LNCAP (cell line): ENCODE results near the gene STOM.

Experiments
- TF ChIP-seq, protein P1 (sequence below): fragments of 450-650 bp; IDR thresholded peaks from 2 replicates; pipeline ENCODE4 v1.5.1; 2017; ENCODE audit warnings: mild to moderate bottlenecking

STOM gene

DNA sequence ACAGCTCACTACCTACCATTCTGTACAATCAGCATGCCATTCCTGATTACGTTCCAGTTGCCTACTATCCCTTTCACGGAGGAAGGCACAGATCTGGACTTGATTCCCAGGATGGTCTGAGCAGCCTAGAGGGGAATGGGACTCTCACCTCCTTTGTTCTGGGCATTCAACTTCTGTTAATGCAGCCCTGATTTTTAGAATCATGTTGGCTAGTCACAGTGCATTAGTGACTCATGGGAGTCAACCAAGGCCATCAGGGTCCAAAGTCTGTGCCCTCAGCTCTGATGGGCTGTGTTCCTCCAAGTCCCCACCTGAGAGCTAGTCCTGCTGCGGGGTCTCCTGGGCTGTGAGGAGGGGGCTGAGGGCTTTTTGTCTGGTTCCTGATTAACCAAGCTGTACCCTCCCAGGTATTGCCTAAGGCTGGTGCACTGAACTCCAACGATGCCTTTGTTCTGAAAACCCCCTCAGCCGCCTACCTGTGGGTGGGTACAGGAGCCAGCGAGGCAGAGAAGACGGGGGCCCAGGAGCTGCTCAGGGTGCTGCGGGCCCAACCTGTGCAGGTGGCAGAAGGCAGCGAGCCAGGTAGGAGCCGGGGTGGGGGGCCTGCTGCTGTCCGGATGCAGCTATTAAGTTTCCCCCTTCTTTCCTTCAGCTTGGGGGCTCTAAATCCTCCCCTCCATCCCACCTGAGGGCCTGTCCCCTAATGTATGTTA, 43.0 kb downstream of the STOM start:
- TF ChIP-seq, protein P1, sequence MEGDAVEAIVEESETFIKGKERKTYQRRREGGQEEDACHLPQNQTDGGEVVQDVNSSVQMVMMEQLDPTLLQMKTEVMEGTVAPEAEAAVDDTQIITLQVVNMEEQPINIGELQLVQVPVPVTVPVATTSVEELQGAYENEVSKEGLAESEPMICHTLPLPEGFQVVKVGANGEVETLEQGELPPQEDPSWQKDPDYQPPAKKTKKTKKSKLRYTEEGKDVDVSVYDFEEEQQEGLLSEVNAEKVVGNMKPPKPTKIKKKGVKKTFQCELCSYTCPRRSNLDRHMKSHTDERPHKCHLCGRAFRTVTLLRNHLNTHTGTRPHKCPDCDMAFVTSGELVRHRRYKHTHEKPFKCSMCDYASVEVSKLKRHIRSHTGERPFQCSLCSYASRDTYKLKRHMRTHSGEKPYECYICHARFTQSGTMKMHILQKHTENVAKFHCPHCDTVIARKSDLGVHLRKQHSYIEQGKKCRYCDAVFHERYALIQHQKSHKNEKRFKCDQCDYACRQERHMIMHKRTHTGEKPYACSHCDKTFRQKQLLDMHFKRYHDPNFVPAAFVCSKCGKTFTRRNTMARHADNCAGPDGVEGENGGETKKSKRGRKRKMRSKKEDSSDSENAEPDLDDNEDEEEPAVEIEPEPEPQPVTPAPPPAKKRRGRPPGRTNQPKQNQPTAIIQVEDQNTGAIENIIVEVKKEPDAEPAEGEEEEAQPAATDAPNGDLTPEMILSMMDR, result no peak

DNA sequence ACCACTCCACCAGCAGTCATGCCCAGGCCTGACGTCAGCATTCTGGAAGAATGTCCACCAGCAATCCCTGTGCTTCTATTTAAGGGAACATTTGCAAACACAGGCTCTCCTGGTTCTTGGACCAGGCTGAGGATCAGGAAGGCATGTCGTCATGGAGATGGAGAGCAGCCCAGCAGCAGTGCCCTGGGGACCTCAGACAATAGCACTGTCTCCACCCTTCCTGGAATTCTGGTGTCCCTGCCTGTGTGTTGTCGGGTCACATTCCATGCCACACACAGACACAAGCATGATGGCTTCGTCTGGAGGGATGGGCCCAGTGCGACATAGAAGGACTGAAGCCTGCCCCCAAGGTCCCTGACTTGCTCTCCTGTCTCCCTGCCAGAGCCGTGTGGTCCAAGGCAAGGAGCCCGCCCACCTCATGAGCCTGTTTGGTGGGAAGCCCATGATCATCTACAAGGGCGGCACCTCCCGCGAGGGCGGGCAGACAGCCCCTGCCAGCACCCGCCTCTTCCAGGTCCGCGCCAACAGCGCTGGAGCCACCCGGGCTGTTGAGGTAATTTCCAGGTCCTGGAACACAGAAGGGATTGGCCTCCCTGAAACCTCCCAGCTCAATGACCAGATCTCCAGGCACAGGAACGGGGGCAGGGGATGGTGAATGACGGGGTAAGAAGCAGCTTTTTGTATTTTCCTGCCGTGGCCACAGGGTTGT, 43.8 kb downstream of the STOM start:
- TF ChIP-seq, protein P1, result no peak

DNA sequence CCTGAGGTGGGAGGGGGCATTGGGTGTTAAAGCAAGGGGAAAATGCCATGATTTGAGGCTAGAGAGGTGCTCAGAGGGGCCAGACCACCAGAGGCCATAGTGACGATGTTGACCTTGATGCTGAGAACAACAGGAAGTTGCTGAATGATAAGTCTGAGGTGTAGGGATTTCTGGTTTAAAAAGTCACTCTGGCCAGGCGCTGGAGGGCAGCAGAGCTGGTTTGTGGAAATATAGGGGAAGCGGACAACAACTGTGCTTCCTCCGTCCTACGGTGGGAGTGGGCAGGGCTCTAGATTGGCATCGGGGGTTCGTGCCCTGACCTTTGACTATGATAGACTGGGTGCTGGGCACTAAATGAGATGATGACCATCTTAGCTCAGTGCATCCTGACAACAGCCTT, 44.7 kb downstream of the STOM start:
- TF ChIP-seq, protein P1, result no peak

DNA sequence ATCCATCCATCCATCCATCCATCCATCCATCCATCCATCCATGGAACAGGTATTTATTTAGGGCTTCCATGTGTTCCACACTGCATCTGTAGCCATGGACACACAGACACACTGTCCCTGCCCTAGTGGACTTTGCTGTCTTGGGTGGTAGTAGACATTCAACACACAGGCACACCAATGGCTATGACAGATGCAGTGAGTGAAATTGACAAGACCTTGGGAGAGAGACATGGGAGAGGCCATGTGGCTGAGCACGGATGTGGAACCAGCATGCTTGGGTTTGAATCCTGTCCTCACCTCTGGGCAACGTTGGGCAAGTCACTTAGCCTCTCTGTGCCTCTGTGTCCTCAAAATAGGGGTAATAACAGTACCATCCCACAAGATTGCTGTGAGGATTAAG, 45.3 kb downstream of the STOM start:
- TF ChIP-seq, protein P1, result no peak

DNA sequence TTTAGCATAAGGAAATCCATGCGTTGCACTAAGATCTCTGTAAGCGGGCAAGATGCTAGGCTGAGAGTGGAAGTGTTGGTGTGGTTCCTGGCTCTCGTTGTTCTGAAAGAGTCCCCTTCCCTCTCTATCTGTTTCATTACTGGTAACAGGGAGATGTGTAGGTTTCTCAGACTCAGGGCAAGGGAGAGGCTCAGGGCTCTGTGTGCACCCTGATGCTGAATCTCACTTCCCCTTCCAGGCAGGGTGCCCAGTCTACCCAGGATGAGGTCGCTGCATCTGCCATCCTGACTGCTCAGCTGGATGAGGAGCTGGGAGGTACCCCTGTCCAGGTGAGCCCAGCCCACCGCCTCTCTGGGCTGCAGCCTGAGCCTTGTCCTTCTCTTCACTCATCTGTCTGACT, 45.7 kb downstream of the STOM start:
- TF ChIP-seq, protein P1, result no peak

DNA sequence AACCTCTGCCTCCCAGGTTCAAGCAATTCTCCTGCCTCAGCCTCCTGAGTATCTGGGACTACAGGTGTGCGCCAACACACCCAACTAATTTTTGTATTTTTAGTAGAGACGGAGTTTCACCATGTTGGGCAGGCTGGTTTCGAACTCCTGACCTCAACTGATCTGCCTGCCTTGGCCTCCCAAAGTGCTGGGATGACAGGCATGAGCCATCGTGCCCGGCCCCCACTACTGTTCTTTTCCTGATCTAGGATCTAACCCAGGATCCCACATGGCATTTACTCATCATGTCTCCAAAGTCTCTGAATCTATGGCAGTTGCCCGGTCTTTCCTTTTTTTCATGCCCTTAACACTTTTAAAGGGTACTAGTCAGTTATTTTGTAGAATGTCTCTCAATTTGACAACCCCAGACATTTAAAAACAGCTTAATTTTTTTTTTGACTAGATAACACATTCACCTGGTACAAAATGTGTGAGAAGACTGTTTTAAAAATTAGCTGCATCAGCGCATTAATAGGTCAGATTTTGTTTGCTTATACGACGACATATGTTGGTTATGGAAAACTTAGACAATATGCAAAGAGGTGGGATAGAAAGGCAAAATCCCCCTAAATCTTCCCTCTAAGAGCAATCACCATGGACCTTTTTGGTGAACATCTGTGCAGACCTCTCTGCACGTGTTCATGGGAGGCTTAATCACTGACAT, 46.5 kb downstream of the STOM start:
- TF ChIP-seq, protein P1, result no peak

DNA sequence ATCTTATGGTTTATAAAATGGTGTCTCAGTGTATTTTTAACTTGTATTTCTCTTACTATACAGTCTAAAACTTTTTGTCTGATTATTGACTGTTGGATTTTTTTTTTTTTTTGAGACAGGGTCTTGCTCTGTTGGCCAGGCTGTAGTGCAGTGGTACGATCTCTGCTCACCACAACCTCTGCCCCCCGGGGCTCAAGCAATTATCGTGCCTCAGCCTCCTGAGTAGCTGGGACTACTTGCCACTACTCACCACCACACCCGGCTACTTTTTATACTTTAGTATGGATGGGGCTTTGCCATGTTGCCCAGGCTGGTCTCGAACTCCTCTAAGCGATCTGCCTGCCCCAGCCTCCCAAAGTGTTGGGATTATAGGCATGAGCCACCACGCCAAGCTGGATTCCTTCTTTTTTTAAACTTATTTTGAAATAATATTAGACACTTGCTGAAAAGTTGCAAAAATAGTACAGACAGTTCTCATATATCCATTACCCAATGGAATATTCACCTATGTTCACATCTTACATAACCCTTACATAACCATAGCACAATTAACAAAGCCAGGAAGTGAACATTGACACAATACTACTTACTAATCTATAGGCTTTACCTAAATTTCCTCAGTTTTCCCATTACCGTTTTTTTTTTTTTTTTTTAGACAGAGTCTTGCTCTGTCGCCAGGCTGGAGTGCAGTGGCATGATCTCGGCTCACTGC, 47.2 kb downstream of the STOM start:
- TF ChIP-seq, protein P1, result no peak
